ENCODE data around the gene CPA4.
"Not testable (repeated sequence)": the region's sequence is repeated elsewhere in the genome, so short reads cannot be mapped to it uniquely, and the experiment has no call there.

CPA4 gene, protein sequence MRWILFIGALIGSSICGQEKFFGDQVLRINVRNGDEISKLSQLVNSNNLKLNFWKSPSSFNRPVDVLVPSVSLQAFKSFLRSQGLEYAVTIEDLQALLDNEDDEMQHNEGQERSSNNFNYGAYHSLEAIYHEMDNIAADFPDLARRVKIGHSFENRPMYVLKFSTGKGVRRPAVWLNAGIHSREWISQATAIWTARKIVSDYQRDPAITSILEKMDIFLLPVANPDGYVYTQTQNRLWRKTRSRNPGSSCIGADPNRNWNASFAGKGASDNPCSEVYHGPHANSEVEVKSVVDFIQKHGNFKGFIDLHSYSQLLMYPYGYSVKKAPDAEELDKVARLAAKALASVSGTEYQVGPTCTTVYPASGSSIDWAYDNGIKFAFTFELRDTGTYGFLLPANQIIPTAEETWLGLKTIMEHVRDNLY

GRCh38 chr7:130292682-130293257, at the start of gene CPA4:
TSS of gene CPA4 (plus strand) at chr7:130293161. CDS start at chr7:130293181, 20 bp downstream.
- no peak for DNase-seq

DNA sequence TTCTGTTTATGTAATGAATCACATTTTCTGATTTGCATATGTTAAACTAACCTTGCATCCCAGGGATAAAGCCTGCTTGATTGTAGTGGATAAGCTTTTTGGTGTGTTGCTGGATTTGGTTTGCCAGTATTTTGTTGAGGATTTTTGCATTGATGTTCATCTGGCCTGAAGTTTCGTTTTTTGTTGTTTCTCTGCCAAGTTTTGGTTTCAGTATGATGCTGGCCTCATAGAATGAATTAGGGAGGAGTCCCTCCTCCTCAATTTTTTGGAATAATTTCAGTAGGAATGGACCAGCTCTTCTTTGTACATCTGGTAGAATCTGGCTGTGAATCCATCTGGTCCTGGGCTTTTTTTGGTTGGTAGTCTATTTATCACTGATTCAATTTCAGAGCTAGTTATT, 49.5 kb upstream of the CPA4 start:
- DNase-seq = not testable (repeated sequence)

DNA sequence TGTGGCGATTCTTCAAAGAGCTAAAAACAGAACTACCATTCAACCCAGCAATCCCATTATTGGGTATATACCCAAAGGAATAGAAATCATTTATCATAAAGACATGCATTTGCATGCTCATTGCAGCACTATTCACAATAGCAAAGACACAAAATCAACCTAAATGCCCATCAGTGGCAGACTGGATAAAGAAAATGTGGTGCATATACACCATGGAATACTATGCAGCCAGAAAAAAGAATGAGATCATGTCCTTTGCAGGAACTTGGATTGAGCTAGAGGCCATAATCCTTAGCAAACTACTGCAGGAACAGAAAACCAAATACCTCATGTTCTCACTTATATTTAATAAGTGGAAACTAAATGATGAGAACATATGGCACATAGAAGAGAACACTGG, 46.5 kb upstream of the CPA4 start:
- DNase-seq = not testable (repeated sequence)

- not testable (repeated sequence) for DNase-seq
These were observed 44.1 kb upstream of the CPA4 start for GRCh38 chr7:130248842-130249241.

DNA sequence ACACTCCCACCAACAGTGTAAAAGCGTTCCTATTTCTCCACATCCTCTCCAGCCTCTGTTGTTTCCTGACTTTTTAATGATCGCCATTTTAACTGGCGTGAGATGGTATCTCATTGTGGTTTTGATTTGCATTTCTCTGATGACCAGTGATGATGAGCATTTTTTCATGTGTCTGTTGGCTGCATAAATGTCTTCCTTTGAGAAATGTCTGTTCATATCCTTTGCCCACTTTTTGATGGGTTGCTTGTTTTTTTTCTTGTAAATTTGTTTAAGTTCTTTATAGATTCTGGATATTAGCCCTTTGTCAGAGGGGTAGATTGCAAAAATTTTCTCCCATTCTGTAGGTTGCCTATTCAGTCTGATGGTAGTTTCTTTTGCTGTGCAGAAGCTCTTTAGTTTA, 43.3 kb upstream of the CPA4 start:
- not testable (repeated sequence) for DNase-seq

GRCh38 chr7:130254555-130254954, 38.4 kb upstream of the CPA4 start:
- no peak for DNase-seq

DNA sequence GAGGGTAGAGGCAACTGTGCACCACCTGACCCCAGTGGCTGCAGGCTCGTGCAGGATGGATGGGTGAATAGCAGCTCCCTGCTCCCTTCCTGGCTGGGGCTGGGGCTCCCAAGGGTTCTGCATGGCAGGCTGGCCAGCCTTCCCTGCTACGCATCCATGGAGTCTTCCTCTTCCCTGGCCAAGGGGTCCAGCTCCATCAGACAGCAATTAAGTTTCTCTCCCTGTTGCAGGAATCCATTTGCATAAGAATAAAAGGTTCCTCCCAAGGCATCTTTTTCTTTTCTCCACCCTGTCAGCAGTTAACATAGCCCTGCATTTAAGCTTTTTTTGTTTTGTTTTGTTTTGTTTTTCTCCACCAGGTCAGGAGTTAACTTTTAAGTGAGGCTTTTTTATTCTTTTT, 36.3 kb upstream of the CPA4 start:
- DNase-seq = no peak

DNA sequence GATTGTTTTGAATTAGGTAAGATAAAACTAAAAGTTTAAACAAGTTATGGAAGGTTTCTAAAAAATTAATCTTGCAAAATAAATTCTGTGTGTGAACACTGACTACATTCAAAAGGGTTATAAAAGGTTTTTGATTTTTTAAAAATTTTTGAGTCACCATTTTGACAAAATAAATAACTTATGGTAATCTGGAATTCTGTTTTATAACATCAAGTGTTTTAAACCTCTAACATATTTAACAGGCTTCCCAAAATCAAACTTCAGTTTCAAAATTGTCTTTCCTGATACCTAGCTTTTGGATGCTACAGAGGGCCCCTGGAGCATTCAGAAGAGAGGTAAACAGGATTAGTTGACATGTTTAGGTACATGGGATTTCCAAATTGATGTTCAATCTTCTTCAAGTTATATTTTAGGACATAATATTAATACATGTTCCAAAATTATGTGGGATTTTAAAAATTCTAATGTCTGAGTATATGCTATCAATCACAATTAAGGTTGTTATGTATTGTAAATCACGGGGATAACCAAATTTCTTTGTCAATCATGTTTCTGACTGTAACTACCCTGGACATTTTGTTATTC, 34.4 kb upstream of the CPA4 start:
- no peak for DNase-seq

- DNase-seq = no peak
These were observed 30.5 kb upstream of the CPA4 start for GRCh38 chr7:130262448-130262847.

DNA sequence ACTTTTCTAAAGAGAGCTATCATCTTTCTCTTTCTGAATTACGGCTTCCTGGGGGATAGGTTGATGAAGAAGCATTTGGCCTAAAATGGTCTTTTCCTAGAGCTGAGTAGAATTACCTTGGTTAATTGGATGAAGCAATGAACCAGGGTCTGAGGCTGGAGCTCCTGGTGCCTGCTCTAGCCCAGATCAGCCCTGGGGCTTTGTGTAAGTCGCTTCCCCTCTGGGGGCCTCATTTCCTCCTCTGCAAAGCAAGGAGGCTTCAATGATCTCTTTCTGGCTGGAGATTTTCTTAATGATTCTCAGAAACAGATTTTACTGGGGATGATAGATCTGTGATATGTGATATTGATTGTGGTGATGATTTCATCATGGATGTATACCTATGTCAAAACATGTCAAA, 29.8 kb upstream of the CPA4 start:
- no peak for DNase-seq

DNA sequence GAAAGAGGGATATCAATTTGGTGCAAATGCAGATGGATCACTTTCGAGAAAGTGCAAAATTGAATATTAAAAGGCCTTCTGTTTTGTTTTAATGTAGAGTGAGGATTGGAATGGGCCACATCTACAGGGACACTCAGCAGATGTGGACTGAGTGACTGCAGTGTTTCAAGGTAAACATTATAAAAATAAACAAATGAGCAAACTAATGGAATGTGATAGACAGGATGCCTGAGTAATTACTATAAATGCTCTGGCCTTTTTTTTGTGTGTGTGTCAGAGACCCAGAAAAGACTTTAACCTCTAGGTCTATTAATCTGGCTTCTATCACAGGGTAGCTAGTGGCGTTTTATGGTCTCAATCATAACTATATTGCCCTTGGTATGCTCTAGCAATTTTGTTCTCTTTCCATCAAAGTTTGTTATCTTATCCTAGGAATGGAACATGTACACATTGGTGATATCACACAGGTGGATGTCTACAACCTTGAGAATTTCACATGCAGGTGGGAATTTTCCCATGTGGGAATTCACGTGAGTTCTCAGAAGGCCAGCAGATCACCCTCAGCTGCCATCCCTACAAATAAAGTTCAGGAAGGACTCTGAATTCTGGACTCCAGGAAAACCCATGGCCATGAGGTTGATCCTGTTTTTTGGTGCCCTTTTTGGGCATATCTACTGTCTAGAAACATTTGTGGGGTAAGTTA, 26.6 kb upstream of the CPA4 start, which contains the start of gene CPA2:
Gene CPA2 (plus strand): TSS at position 606 of the 703 bp plus-strand sequence. CDS start 19 bp downstream, at position 625.
- no peak for DNase-seq

- DNase-seq = no peak
These were observed 26.0 kb upstream of the CPA4 start for GRCh38 chr7:130266961-130267321.

GRCh38 chr7:130268463-130269317, 24.3 kb upstream of the CPA4 start:
- peak; percentile 48 for DNase-seq

DNA sequence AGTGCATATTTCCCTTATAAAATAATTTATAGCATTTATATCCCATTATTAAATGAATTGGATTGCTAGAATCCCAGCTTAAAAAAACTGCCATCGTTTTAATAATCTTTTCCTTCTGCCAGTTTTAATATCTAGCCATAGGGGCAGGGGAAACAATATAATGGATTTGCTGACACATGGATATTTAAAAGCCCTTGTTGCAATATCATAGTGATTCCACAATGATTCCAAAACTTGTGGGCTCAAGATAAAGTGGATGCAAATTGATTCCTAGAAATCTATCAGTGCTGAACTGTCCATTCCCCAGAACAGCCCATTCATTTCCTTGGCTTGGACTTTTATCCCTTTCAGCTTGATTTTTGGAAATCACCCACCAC, 23.7 kb upstream of the CPA4 start:
- no peak for DNase-seq

DNA sequence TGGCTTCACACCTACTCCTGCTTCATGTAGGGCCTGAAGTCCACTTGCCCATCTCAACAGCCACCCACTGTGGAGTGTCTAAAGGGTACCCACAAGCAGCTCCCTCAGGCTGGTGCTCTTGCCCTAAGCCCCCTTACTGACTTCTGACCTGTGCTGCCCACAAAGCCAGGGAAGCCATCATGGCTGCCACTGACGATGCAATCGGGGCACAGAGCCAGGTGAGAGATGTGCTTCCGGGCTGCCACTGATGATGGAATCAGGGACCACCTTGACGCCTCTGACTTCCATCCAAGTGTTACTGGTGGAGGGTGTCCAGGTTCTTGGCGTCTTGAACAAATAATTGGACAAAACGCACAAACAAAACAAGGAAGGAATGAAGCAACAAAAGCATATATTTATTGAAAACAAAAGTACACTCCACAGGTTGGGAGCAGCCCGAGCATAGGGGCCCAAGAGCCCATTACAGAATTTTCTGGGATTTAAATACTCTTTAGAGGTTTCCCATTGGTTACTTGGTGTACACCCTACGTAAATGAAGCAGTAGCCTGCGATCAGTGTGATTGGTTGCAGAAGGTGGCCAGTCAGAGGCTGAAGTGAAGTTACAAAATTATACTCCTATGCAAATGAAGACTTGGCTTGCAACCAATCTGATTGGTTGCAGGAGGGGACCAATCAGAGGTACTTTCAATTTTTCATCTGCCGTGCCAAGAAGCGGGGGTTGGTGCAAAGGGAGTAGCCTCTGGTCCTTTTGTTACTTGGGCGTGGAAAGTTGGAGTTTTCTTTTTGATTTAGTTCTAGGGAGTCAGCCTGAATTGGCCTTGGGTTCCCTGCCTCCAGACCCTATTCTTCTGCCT, 21.8 kb upstream of the CPA4 start:
- DNase-seq = peak; percentile 31

- DNase-seq = peak; percentile 93
These were observed 20.4 kb upstream of the CPA4 start for GRCh38 chr7:130272381-130273080.

GRCh38 chr7:130273081-130273932, 19.7 kb upstream of the CPA4 start:
- peak; percentile 99 for DNase-seq

DNA sequence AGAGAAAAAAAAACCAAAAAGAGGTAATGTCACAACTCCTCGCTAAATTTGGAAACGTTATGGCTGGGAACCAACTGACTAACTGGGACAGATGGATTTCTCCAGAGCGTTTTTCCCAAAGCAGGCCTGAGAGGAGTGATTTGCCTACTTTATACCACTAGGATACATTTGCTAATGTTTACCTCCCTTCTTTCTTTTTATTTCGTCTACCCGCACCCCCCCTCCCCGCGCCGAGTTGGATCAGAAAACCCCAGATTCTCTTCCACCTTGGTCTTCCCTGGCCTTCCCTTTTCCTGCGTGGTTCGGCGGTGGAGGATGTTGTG, 19.1 kb upstream of the CPA4 start:
- peak; percentile 66 for DNase-seq

DNA sequence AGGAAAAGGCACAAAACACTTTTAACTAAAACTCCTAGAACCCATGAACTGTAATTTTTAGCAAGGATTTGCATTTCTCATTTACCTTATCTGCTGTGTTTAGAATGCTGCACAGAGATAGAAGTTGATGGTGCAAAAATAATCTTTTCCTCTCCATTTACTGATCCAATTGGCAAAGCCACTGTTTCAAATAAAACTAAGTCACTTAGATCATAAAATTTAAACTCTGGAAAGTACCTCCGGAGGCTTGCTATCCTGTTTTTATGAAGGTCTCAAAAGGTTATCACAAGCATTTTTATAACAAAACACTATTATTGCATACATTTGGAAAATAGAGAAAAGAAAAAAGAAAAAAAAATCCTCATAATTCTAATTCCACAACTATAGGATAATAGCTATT, 18.7 kb upstream of the CPA4 start:
- no peak for DNase-seq

GRCh38 chr7:130274983-130275591, 17.9 kb upstream of the CPA4 start:
- DNase-seq = peak; percentile 15
